Measurements from ENCODE around the gene NIPAL1. TPM values are rescaled to one million over a fixed set of nuclear protein-coding genes. Genes with fewer than 3 reads are reported as not detected.

The NIPAL1 gene
- total and polyA plus RNA-seq, 2 donors (not counting 3 experiments of a cell fraction or from before 2014, with no cell fraction given), result 0.36 to 1.7 TPM

DNA sequence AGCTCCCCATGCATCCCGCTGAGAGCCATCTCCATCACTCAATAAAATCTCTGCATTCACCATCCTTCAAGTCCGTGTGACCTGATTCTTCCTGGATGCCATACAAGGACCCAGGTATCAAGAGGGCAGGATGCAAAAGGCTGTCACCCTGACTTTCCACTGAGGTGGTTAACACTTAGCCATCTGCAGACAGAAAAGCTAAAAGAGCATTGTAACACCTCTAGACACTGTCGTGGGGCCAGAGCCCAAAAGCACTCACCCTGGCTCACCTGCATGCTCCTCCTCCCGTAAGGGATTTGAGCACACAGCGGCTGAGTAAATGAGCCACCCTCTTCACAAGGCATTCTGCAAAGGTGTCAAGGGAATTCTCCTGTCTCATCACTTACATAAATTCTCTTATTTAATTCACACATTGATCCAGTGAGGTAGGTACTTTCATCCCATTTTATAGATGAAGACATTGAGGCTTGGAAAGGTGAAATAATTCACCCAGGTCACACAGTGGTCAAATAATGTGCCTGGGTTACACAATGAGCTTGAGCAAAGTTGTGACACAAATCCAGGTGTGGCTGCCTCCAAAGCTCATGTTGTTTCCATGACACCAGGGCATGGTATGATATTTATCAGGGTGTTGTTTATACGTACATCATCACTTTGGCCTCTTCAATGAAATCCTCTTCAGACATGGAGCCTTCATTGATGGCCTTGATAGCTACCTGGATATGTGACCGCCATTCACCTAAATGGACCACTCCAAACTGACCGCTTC is 69.4 kb downstream of the NIPAL1 start:
- dilution Hi-C loops (cut with MboI; ENCODE audit: extremely low pct_ligation_motif_present, low sequenced_read_pairs), result no loop called here
- Histone ChIP-seq H3K27ac (ENCODE audit: insufficient read depth, low read depth, low read length) (no peak overlapping the region), H3K79me2 (ENCODE audit: control insufficient read depth, insufficient read depth, low read length) (no peaks in the 10 kb centered on the region), H3K36me3 (ENCODE audit: control insufficient read depth in 2 of 2, extremely low read depth in 1 of 2, insufficient read depth in 2 of 2, low read length in 2 of 2) (no peaks in the 10 kb centered on the region), H2AFZ (ENCODE audit: low read depth, low read length) (no peak overlapping the region), H3K27me3 (ENCODE audit: control insufficient read depth in 2 of 2, insufficient read depth in 2 of 2, low read length in 2 of 2) (no peaks in the 10 kb centered on the region), H3K4me3 (replicated peaks in 1 of 3; ENCODE audit: insufficient read depth in 1 of 3, low read depth in 1 of 3, low read length in 3 of 3) (no peak overlapping the region), H3K9ac (replicated peaks; ENCODE audit: extremely low read depth, insufficient read depth, low read length) (no peak overlapping the region), H3K9me1 (replicated peaks; ENCODE audit: control insufficient read depth, extremely low read depth, insufficient read depth, low read length) (no peaks in the 10 kb centered on the region), H3K4me2 (ENCODE audit: insufficient read depth, low read length) (no peak overlapping the region), H3K4me1 (ENCODE audit: control insufficient read depth, extremely low read depth, insufficient read depth, low read length) (peaks cover 8% of the 10 kb centered on the region), H3K9me3 (replicated peaks; ENCODE audit: control insufficient read depth, insufficient read depth, low read length) (no peaks in the 10 kb centered on the region), H4K20me1 (replicated peaks; ENCODE audit: control insufficient read depth, extremely low read depth, insufficient read depth, low read length) (no peaks in the 10 kb centered on the region)
- intact Hi-C loops (cut with micrococcal nuclease), result loop anchor here (2.0 to 5.0 kb wide), 3 partner anchors 55 to 249 kb away; partner anchors contain the start of gene NFXL1
- TF ChIP-seq, protein P1, sequence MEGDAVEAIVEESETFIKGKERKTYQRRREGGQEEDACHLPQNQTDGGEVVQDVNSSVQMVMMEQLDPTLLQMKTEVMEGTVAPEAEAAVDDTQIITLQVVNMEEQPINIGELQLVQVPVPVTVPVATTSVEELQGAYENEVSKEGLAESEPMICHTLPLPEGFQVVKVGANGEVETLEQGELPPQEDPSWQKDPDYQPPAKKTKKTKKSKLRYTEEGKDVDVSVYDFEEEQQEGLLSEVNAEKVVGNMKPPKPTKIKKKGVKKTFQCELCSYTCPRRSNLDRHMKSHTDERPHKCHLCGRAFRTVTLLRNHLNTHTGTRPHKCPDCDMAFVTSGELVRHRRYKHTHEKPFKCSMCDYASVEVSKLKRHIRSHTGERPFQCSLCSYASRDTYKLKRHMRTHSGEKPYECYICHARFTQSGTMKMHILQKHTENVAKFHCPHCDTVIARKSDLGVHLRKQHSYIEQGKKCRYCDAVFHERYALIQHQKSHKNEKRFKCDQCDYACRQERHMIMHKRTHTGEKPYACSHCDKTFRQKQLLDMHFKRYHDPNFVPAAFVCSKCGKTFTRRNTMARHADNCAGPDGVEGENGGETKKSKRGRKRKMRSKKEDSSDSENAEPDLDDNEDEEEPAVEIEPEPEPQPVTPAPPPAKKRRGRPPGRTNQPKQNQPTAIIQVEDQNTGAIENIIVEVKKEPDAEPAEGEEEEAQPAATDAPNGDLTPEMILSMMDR (IDR thresholded peaks at IDR 0.05; ENCODE audit: extremely low read depth in 1 of 2, insufficient read depth in 1 of 2, low read depth in 1 of 2, low read length in 2 of 2), result no peak
- TF ChIP-seq GATA2 (IDR thresholded peaks at IDR 0.05; ENCODE audit: insufficient read depth, insufficient read length, low read depth, low read length), result no peak
- CTCF ChIA-PET, result interaction anchor here (1.0 to 3.6 kb wide), 11 partner anchors 13 to 417 kb away, joined by 3 to 57 read pairs (median 6); no protein-coding TSS in a partner anchor
- FAIRE-seq (no peak), DNase-seq (ENCODE audit: low read depth, low spot score) (no peak)
- POLR2A ChIA-PET, result no interaction called here
- BruUV-seq (replicated peaks), result no TSS peak

Other genes starting within 250 kb of the NIPAL1 start
- 0.40 TPM in 1 of 2 replicates, not detected in the other for gene CORIN, start 178.7 kb upstream of the NIPAL1 start, total RNA-seq
- gene CORIN, start 178.7 kb upstream of the NIPAL1 start, polyA plus RNA-seq, result 0.07 and 0.08 TPM in 2 replicates
- 11.8 and 14.6 TPM in 2 replicates for gene NFXL1, start 102.2 kb upstream of the NIPAL1 start, total RNA-seq
- 4.0 and 5.1 TPM in 2 replicates for gene NFXL1, start 102.2 kb upstream of the NIPAL1 start, polyA plus RNA-seq
- not detected in 2 replicates for gene CNGA1, start 91 bp upstream of the NIPAL1 start, total RNA-seq
- not detected in 2 replicates for gene CNGA1, start 91 bp upstream of the NIPAL1 start, polyA plus RNA-seq
- gene TXK, start 117.5 kb downstream of the NIPAL1 start, total RNA-seq, result 0.58 and 0.97 TPM in 2 replicates
- gene TXK, start 117.5 kb downstream of the NIPAL1 start, polyA plus RNA-seq, result 0.26 TPM in 1 of 2 replicates, not detected in the other